K562 (cell line): ENCODE results near the gene OR52E6. TPM values are rescaled to one million over a fixed set of nuclear protein-coding genes. Genes with fewer than 3 reads are reported as not detected.

Source experiments
- ATF3 ChIP-seq, 2 experiments: fragments of 450-650 bp in 1 of 2; sonication (generic) in 1 of 2; formaldehyde crosslinking in 1 of 2; IDR thresholded peaks in 1 of 2; conservative IDR thresholded peaks in 1 of 2; 2 replicates each; pipeline versions ENCODE4 v1.6.1 to v1.8.1; 2016 to 2023; ENCODE audit warnings: mild to moderate bottlenecking in 2 of 2, moderate library complexity in 2 of 2, inconsistent platforms in 1 of 2, missing genetic modification reagents in 1 of 2
- ATF7 ChIP-seq: fragments of 450-650 bp; IDR thresholded peaks from 2 replicates; pipeline ENCODE4 v1.7.1; 2014; ENCODE audit warnings: mild to moderate bottlenecking, moderate library complexity
- BHLHE40 ChIP-seq: IDR thresholded peaks from 2 replicates; pipeline ENCODE4 v1.6.1; 2011; ENCODE audit warnings: low read length, improper control_type of control experiment
- C11orf30 ChIP-seq: fragments of 450-650 bp; IDR thresholded peaks from 2 replicates; pipeline ENCODE4 v1.6.1; 2016; ENCODE audit warnings: low read depth, mild to moderate bottlenecking
- CEBPB ChIP-seq: fragments of 450-650 bp; IDR thresholded peaks from 2 replicates; pipeline ENCODE4 v1.6.1; 2016; ENCODE audit warnings: missing genetic modification characterization, missing compliant biosample characterization
- CEBPG ChIP-seq, 3 experiments: fragments of 200-800 bp in 1 of 3; sonication (Bioruptor generic) in 1 of 3; sonication (generic) in 1 of 3; formaldehyde crosslinking in 1 of 3; IDR thresholded peaks in 2 of 3; conservative IDR thresholded peaks in 1 of 3; 2 replicates each; pipeline versions ENCODE4 v1.6.1 to v1.8.0; 2016 to 2022; ENCODE audit warnings: missing compliant biosample characterization in 2 of 3, missing genetic modification characterization in 2 of 3, mild to moderate bottlenecking in 1 of 3, missing genetic modification reagents in 1 of 3
- CXXC5 ChIP-seq: fragments of 250-450 bp; sonication (Bioruptor Pico); IDR thresholded peaks from 2 replicates; pipeline ENCODE4 v1.8.0; 2022; ENCODE audit warnings: inconsistent platforms, mild to moderate bottlenecking, moderate library complexity
- DPF2 ChIP-seq: fragments of 450-650 bp; IDR thresholded peaks from 2 replicates; pipeline ENCODE4 v1.6.1; 2016
- EP300 ChIP-seq: IDR thresholded peaks from 2 replicates; pipeline ENCODE4 v1.6.1; 2012; ENCODE audit warnings: low read length, improper control_type of control experiment
- GATAD2B ChIP-seq: fragments of 450-650 bp; IDR thresholded peaks from 2 replicates; pipeline ENCODE4 v1.6.1; 2017; ENCODE audit warnings: mild to moderate bottlenecking, borderline replicate concordance
- HBP1 ChIP-seq: fragments of 450-650 bp; formaldehyde crosslinking; IDR thresholded peaks from 2 replicates; pipeline ENCODE4 v1.4.0; 2022; ENCODE audit warnings: missing genetic modification characterization
- LEF1 ChIP-seq: fragments of 450-650 bp; IDR thresholded peaks from 2 replicates; pipeline ENCODE4 v1.6.1; 2016; ENCODE audit warnings: mild to moderate bottlenecking
- MAFF ChIP-seq: IDR thresholded peaks from 2 replicates; pipeline ENCODE4 v1.6.1; 2012; ENCODE audit warnings: low read length, improper control_type of control experiment
- MAFG ChIP-seq: fragments of 450-650 bp; conservative IDR thresholded peaks from 2 replicates; pipeline ENCODE4 v1.6.1; 2016; ENCODE audit warnings: missing genetic modification characterization, missing compliant biosample characterization
- MCM7 ChIP-seq, 2 experiments: fragments of 450-650 bp; IDR thresholded peaks; 2 replicates each; pipeline ENCODE4 v1.6.1; 2016 to 2018
- PHTF2 ChIP-seq: fragments of 250-450 bp; sonication (Bioruptor Pico); IDR thresholded peaks from 2 replicates; pipeline ENCODE4 v1.5.0; 2021; ENCODE audit warnings: mild to moderate bottlenecking
- SMAD3 ChIP-seq: fragments of 450-650 bp; formaldehyde crosslinking; conservative IDR thresholded peaks from 2 replicates; pipeline ENCODE4 v1.4.0; 2020; ENCODE audit warnings: mild to moderate bottlenecking
- SNIP1 ChIP-seq: fragments of 450-650 bp; IDR thresholded peaks from 2 replicates; pipeline ENCODE4 v1.7.1; 2017; ENCODE audit warnings: low read depth, mild to moderate bottlenecking
- TEAD4 ChIP-seq, 2 experiments: sonication (generic) in 1 of 2; formaldehyde crosslinking in 1 of 2; IDR thresholded peaks; 2 replicates each; pipeline versions ENCODE4 v1.6.1 to v1.8.0; 2012 to 2022; ENCODE audit warnings: borderline replicate concordance in 1 of 2, inconsistent platforms in 1 of 2, low read length in 1 of 2, mild to moderate bottlenecking in 1 of 2, missing genetic modification reagents in 1 of 2
- TRIM24 ChIP-seq, 2 experiments: fragments of 450-650 bp; IDR thresholded peaks; 2 replicates each; pipeline ENCODE4 v1.6.1; 2016
- ZBTB8A ChIP-seq: fragments of 450-650 bp; IDR thresholded peaks from 2 replicates; pipeline ENCODE4 v1.6.1; 2018; ENCODE audit warnings: mild to moderate bottlenecking, moderate library complexity; ENCODE audit not compliant: partially characterized antibody
- ZEB2 ChIP-seq: fragments of 450-650 bp; IDR thresholded peaks from 2 replicates; pipeline ENCODE4 v1.6.1; 2016
- ZNF239 ChIP-seq: fragments of 250-450 bp; sonication (Bioruptor Pico); IDR thresholded peaks from 2 replicates; pipeline ENCODE4 v1.4.0; 2020; ENCODE audit warnings: mild to moderate bottlenecking
- ZNF316 ChIP-seq: fragments of 450-650 bp; IDR thresholded peaks from 2 replicates; pipeline ENCODE4 v1.6.1; 2016
- ZNF354B ChIP-seq: fragments of 250-450 bp; sonication (Bioruptor Pico); IDR thresholded peaks from 2 replicates; pipeline ENCODE4 v1.4.0; 2020
- ZSCAN32 ChIP-seq: fragments of 450-650 bp; formaldehyde crosslinking; IDR thresholded peaks from 2 replicates; pipeline ENCODE4 v1.4.0; 2020; ENCODE audit warnings: mild to moderate bottlenecking, moderate library complexity
- polyA plus RNA-seq, 8 experiments: library from polyadenylated mRNA; depleted of rRNA in 4 of 8; stranded (reverse) in 5 of 8; unstranded in 3 of 8; fragments of >200 nt; fragmentation: Nextera tagmentation in 2 of 8; fragmentation: Illumina TruSeq in 1 of 8; extraction: Ambion mirVana in 2 of 8; extraction: Trizol in 1 of 8; gene quantifications; 2 replicates each; pipeline versions ENCODE4 v1.2.1 to v1.2.3, GENCODE V29; 2011 to 2014; ENCODE audit warnings: inconsistent platforms in 1 of 8, missing spikeins in 1 of 8
- total RNA-seq, 7 experiments: library from RNA; depleted of rRNA in 6 of 7; stranded (reverse); fragments of >200 nt in 6 of 7; fragmentation: Illumina TruSeq in 2 of 7; extraction: Trizol in 2 of 7; gene quantifications; 2 replicates each; pipeline versions ENCODE4 v1.2.1 to v1.2.3, GENCODE V29; 2011 to 2021; ENCODE audit warnings: low replicate concordance in 1 of 7
- TF ChIP-seq, protein P1 (sequence below): fragments of 450-650 bp; formaldehyde crosslinking; IDR thresholded peaks from 2 replicates; pipeline ENCODE4 v1.4.0; 2022; ENCODE audit warnings: mild to moderate bottlenecking, moderate library complexity
- TF ChIP-seq, protein P2 (sequence below): sonication (generic); formaldehyde crosslinking; IDR thresholded peaks from 2 replicates; pipeline ENCODE4 v1.8.0; 2022; ENCODE audit warnings: mild to moderate bottlenecking, low read depth, missing genetic modification reagents

The OR52E6 gene
- total and polyA plus RNA-seq, 9 of the 15 experiments (the other 6 are each of a cell fraction or from before 2014, with no cell fraction given) = not detected

DNA sequence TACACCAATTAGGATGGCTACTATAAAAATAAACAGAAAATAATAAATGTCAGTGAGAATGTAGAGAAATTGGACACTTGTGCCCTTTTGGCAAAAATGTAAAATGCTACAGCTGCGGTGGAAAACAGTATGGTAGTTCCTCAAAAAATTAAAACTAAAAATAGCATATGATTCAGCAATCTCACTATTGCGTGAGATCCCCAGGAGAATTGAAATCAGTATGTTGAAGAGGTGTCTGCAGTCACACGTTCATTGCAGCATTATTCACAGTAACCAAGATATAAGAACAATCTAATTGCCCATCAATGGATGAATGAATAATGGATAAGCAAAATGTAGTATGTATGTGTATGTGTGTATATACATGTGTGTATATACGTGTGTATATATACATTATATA is 26.2 kb downstream of the OR52E6 start (continued):
- TF ChIP-seq, protein P1, sequence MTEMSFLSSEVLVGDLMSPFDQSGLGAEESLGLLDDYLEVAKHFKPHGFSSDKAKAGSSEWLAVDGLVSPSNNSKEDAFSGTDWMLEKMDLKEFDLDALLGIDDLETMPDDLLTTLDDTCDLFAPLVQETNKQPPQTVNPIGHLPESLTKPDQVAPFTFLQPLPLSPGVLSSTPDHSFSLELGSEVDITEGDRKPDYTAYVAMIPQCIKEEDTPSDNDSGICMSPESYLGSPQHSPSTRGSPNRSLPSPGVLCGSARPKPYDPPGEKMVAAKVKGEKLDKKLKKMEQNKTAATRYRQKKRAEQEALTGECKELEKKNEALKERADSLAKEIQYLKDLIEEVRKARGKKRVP (CRISPR knock-in tag) = peak; percentile 58; the same call in 1 of the 2 replicates
- TF ChIP-seq SNIP1 (no peak), SMAD3 (no peak), BHLHE40 (no peak), HBP1 (CRISPR knock-in tag) (no peak), CEBPG (CRISPR knock-in tag; IDR thresholded peaks at IDR 0.05) (peak; percentile 87), CEBPG (tag; conservative IDR thresholded peaks at IDR 0.05 in 1 of 2, IDR thresholded peaks at IDR 0.05 in 1 of 2) (peak; percentile 60 to 64; a peak in 3 of 4 replicates), ZEB2 (no peak), ZNF354B (CRISPR knock-in tag) (no peak), LEF1 (peak; percentile 30; the same call in 1 of the 2 replicates), PHTF2 (no peak), DPF2 (0 out of 2 replicates have a peak, but pooled peaks have one; percentile 34), C11orf30 (peak; percentile 81), ZBTB8A (no peak), GATAD2B (peak; percentile 29; the same call in 1 of the 2 replicates), TRIM24 (IDR thresholded peaks at IDR 0.05) (peak; percentile 89 to 94), MAFF (peak; percentile 61; the same call in 1 of the 2 replicates), ATF3 (IDR thresholded peaks at IDR 0.05) (peak; percentile 80), ATF3 (CRISPR knock-in tag; conservative IDR thresholded peaks at IDR 0.05) (no peak), ATF7 (peak; percentile 51; the same call in 1 of the 2 replicates), EP300 (peak; percentile 46; the same call in 1 of the 2 replicates), CEBPB (tag) (peak; percentile 71), CXXC5 (CRISPR knock-in tag) (peak; percentile 40), MCM7 (IDR thresholded peaks at IDR 0.05) (no peak), ZSCAN32 (CRISPR knock-in tag) (no peak), ZNF316 (peak; percentile 65; the same call in 1 of the 2 replicates), TEAD4 (IDR thresholded peaks at IDR 0.05; ENCODE audit: low read length) (peak; percentile 57; the same call in 1 of the 2 replicates), TEAD4 (CRISPR knock-in tag; IDR thresholded peaks at IDR 0.05; ENCODE audit: borderline replicate concordance) (no peak), ZNF239 (CRISPR knock-in tag) (no peak), MAFG (tag) (peak; percentile 56; the same call in 1 of the 2 replicates)
- TF ChIP-seq, protein P2, sequence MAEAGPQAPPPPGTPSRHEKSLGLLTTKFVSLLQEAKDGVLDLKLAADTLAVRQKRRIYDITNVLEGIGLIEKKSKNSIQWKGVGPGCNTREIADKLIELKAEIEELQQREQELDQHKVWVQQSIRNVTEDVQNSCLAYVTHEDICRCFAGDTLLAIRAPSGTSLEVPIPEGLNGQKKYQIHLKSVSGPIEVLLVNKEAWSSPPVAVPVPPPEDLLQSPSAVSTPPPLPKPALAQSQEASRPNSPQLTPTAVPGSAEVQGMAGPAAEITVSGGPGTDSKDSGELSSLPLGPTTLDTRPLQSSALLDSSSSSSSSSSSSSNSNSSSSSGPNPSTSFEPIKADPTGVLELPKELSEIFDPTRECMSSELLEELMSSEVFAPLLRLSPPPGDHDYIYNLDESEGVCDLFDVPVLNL = no peak
